GM19043 (cell line): ENCODE data around the gene CNTN1.

Experiments used
- ATAC-seq: cut with Tn5 transposase; IDR thresholded peaks from one replicate; pipeline ENCODE4 v1.9.1; 2021; ENCODE audit warnings: low read depth; ENCODE audit not compliant: unreplicated experiment

CNTN1 gene

DNA sequence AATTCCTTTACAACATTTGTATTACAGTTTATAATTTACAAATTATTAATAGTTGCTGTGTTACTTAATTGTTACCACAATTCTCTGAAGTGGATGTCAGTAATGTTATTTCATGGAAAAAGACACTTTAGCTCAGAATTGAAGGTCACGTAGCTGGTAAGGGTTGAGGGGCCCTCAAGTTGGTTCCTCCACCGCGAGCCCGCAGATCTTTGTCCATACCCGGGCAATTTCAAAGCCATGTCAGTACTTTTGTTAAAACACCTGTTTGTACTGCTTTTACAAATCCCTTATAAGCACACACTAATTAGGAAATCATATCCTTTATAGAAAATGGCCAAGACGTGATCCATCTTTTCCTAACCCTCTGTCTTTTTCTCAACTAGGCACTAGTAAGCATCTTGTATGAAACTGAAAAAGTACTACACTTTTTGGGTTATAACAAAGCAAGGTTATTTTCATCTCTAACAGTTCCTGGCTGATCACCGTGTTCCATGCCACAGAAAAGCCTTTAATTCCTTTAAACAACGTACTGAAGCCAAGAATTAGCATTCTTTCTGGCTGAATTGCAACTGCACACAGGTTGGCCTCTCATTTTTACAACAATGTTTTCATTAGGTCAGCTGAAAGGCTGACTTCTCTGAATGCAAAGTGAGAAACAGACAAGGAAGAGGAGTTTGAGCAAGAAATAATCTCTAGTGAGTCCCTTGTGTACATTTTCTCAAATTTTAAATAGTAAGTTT, 76.1 kb downstream of the CNTN1 start:
- no peak for ATAC-seq

DNA sequence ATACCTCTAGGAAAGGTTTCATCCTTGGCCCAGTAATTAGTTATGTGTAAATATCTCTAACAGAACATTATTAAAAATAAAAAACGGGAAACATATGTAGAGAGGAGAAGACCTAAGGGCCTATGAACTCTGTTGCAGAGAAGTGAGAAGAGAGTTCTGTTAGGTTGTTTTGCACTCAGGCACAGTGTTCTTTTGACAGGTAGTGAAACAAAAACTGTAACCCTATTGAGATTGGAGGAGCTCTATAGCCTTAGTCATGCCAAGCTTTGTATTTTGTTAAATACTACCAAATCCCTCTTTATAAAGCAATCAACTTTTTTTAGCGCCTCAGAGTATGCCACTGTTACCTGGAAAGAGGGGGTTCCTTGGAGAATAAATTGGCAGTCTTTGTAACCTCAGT, 77.6 kb downstream of the CNTN1 start:
- ATAC-seq = no peak

- ATAC-seq = no peak
Measured at GRCh38 chr12:40770781-40771180, 78.5 kb downstream of the CNTN1 start.

- no peak for ATAC-seq
Measured at GRCh38 chr12:40775661-40776060, 83.4 kb downstream of the CNTN1 start.

DNA sequence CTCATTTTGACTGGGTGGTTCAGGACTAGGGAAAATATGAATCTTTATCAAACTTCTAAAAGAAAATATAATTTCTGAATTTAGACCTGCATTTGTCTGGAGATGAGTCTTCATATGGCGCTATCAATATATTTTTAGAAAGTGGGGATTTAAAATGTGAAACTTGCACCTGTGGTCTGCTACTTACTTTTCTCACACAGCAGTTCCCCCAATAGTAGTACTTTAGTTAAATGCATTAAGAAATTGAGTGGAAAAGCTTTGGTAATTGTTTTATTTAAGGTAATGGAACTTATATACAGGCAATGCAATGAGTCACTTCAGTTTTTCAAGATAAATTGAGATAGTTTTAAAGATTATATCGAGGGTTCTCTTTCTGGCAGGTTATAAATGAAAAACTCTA, 91.9 kb downstream of the CNTN1 start:
- ATAC-seq = no peak

DNA sequence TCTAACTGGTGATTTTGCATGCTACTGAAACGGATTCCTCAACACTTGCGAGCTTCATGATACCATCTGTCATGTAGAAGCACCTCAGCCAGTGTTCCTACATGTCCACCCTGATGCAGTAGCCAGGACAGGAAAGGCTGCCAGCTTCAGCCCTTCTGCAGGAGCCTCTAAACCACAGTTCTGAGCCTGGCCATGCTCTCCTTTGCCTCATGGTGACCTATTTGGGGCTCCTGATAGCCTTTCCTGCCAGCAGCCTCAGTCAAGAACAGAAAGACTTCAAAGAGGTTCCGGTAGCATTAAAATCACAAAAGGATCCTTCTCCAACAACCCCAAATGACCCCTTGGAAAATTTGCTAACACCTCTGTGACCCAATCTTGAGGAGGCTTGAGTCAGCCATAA, 96.0 kb downstream of the CNTN1 start:
- no peak for ATAC-seq

- no peak for ATAC-seq
Measured at GRCh38 chr12:40792792-40793386, 100.7 kb downstream of the CNTN1 start.

- ATAC-seq = no peak
Measured at GRCh38 chr12:40793471-40793870, 101.2 kb downstream of the CNTN1 start.

- no peak for ATAC-seq
Measured at GRCh38 chr12:40794087-40794486, 101.8 kb downstream of the CNTN1 start.

DNA sequence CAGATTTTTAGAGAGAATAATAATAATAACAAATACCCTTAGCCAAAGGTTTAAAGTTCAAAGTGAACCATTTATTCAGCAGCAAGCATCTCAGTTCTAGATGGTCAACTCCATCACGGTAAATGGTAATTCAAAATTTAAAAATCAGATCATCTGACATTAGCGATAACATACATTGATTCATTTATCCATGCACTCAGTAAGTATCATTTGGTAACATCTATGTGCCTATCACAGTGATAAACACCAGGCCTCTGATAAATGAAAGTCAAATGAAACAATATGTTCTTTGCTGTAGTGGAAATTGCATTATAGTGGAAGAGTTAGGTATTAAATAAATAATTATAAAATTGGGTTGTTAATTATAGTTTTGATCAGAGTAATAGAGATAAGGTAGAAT, 108.8 kb downstream of the CNTN1 start:
- no peak for ATAC-seq

DNA sequence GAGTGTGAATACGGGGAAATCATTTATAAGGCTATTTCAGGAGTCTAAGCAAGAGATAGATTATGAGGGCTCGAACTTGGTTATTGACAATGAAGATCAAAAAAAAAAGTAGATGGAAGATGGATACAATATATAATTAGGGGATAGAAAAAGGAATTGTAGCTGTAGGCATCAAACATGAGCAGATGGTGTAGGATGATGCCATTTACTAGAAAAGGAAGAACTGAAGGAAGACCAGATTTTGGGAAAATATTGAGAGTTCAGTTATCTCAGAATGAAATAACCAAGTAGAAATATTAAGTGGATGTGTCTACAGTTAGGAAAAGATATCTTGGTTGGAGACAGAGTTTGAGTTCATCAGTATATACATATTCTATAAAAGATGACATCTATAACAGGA, 109.6 kb downstream of the CNTN1 start:
- ATAC-seq = no peak

DNA sequence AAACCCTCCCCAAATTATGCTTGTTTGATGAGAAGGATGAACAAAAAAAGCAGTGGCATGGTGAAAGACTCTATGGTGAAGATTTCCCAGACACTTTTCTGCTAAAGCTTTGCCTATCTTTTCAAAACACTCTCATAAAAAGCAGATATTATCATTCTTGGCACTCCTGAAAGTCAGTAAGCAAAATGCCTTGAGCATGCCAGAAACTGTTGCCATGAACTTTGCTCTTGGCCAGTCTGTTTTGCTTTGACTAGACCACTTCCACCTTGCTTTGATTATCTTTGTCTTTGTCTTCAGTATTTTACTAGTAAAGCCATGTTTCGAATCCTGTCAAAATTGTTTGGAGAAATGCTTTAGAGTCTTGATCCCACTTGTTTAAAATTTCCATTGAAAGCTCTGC, 110.4 kb downstream of the CNTN1 start:
- no peak for ATAC-seq

DNA sequence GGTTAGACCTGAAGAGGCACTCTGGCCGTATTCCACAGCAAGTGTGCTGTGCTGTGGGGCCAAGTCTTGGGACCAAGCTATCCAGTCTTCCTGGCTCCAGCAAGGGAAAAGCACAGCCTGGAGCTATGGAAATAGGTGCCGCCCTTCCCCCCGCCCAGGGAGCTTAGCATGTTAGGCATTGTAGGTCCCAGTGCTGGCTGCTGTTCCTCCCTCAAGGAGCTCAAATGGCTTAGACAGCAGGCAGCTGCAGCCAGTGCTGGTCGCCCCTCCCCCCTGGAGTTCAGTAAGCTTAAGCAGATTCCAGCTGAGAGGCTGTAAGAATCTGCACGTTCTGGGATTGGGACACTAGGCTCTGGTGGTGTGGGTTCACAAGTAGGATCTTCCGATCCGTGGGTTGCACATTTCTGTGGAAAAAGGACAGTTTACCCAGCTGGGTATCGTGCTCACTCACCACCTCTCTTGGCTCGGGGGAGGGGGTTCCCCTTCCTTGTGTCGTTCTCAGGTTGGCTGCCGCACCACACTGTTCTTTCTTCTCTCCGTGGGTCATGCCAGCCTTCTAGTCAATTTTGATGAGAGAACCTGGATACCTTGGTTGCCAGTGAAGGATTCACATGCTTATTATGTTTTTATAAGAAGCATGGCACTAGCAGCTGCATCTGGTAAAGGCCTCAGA, 127.3 kb downstream of the CNTN1 start:
- ATAC-seq = no peak

DNA sequence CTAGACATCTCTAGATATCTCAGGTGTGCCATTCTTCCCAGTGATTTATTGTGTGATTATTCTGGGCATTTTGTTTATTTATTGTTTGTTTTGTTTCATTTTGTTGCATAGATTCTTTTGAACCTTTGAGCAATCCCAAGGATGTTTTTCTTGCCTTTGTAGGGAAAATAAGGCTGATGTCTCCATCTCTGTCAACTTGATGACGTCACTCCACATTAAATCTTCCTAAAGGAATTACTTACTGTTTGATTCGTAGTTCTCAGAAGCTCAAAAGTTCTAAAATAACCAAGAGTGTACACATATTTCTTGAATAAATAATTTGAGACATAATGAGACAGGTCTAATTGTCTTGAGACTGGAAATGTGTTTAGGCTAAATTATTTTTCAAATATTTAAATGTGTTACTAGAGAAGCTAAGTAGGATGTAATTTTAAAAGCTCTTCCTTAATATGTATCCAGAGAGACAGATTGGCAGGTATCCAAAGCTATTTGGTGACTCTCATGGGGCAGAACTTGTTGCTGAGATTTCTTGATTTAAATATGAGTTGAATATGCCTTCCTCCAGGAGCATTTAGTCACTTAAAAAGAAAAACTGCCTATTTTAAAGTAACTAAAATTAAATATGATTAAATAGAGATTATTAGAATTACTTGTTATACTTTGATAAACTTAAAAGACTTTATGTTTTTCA, 128.7 kb downstream of the CNTN1 start:
- no peak for ATAC-seq

- ATAC-seq = no peak
Measured at GRCh38 chr12:40825156-40825555, 132.9 kb downstream of the CNTN1 start.

DNA sequence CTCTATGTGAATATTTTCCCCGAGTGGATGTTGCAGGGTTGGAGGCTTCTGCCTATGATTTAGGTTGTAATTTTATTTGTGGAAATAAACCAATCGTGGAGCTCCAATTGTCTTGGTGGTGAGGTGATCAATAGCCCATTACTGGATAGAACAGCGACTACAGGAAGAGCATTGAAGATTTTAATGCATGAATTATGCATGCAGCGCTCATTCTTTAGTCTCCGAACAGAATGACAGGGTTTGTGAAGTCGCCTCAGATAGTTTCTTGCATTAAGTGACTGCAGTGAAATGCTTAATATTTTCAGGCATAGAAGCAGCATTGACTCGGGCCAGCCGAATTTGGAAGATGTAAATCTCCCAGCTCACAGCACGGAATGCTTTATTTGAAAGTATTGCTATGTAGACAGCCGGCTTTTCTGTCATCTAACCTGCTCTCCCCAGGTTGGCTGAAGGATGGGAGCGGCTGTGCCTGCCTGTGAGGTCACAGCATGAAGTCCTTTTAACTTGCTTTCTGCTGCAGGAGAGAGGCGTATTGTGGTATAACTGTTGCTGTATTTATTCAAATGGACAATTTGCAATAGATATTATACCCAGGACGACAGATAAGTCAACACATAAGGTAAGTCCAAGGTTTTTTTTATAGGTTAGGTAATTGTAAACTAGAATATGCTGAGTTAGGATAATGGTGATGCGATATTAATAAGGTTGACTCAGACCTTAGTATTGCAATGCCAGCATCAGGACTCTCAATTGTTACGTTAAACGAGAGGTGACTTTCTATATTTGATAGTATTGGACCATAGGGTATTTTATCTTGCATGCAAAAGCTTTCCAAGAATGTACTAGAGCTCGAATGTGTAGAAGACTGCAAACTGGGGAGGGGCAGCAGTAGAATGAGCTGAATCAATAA, 135.7 kb downstream of the CNTN1 start:
- no peak for ATAC-seq

DNA sequence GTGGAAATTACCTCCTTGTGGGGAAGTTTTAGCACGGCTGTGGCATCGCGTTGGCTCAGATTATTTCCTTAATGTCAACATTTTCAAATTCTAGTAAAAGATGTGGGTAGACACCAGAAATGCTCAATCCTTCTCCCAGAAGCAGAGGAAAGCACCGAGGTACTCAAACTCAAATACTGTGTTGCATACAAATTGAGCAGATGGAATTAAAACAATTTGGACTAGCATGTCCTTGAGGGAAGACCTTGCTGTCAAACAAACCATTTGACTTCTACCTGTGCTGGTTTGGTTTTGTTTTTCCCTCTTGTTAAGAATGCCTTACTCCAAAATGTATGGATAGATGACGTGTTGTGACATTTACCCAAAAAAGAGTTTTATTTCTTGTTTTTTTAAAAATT, 136.4 kb downstream of the CNTN1 start:
- ATAC-seq = no peak

GRCh38 chr12:40829738-40830144, 137.5 kb downstream of the CNTN1 start:
- ATAC-seq = no peak

GRCh38 chr12:40831916-40832315, 139.7 kb downstream of the CNTN1 start:
- no peak for ATAC-seq

DNA sequence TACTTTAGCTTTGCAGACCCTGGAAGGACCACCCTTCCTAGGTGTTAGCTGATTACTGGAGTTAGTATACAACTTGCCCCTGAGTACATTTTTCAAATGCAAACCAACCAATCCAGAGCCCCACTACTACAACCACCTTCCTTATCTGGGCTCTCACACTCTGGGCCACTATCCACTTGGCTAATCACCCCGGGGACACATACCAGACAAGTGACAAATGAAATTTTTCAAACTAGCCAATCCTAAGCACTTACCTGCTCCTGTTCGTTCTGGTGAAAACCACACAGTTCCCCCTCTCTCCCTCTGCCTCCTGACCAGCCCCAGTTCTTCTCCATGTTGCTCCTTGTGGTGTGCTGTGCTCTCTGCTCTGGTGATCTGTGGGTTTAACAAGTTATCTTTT, 140.4 kb downstream of the CNTN1 start:
- no peak for ATAC-seq
